Neuronal stem cell (in vitro differentiated cells): ENCODE results near the gene DHDH. TPM values are rescaled to one million over a fixed set of nuclear protein-coding genes. Genes with fewer than 3 reads are reported as not detected.

Experiments
- small RNA-seq: library from polyadenylated mRNA; stranded (forward); fragments of <200 nt; extraction: miRNeasy Mini kit (QIAGEN cat#:217004); gene quantifications from one replicate; pipeline ENCODE3, GENCODE V24; 2013; ENCODE audit not compliant: insufficient read depth

DHDH gene

Small RNA genes within 50 kb of the gene (small RNA-seq; reads per million reads assigned to genes)
- not detected for gene AC026803.1
